ENCODE data around the gene OGDHL. TPM values are rescaled to one million over a fixed set of nuclear protein-coding genes. Genes with fewer than 3 reads are reported as not detected.

OGDHL gene
- total RNA-seq, 1 experiment from 2014 or later: 22.6 TPM

DNA sequence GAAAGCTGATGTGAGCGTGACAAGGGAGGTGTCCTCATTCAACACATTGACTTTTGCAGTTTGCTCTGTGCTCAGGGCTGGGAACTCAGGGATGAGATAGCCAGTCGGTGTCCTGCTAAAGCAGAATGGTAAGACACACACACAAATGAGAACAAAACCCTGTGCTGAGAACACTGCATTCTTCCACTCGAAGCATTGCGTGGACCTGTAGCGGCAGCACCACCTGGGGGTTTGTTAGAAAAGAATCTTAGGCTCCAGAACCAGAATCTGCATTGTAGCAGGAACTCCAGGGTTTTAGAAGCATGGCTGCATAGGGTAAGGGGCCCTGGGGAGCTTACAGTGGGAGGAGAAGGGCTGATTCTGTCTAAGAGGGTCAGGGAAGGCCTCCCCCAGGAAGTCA is 21.5 kb upstream of the OGDHL start:
- DNase-seq: no peak
- no peak overlapping the region for H3K4me3 Mint-ChIP-seq

More for the DNA sequence above, 21.5 kb upstream of the OGDHL start:
- Histone ChIP-seq H3K9me3 (ENCODE audit: control insufficient read depth, low read depth, low read length) (no peaks in the 10 kb centered on the region), H3K9ac (ENCODE audit: extremely low read depth, insufficient read length, low read length) (no peak overlapping the region), H4K20me1 (ENCODE audit: control insufficient read depth, insufficient read depth, insufficient read length) (no peaks in the 10 kb centered on the region), H2AK5ac (ENCODE audit: insufficient read length, low read length) (no peak overlapping the region), H2BK15ac (ENCODE audit: low read depth, low read length) (no peak overlapping the region), H3K27ac (ENCODE audit: insufficient read length, low read depth, low read length) (no peak overlapping the region), H2BK5ac (ENCODE audit: insufficient read length, low read length) (no peak overlapping the region), H3K4ac (ENCODE audit: low read depth, low read length) (no peak overlapping the region), H2BK20ac (ENCODE audit: low read depth, low read length, poor library complexity, severe bottlenecking) (no peak overlapping the region), H3K4me1 (ENCODE audit: insufficient read depth, low read length) (peaks cover 5% of the 10 kb centered on the region; the same call in 1 of the 2 replicates), H3K23me2 (ENCODE audit: insufficient read length, low read depth, low read length, poor library complexity, severe bottlenecking) (no peaks in the 10 kb centered on the region), H2BK12ac (ENCODE audit: insufficient read length, low read depth, low read length) (no peak overlapping the region), H3K79me1 (ENCODE audit: insufficient read depth, low read depth, low read length, poor library complexity, severe bottlenecking) (no peaks in the 10 kb centered on the region), H3K4me2 (ENCODE audit: insufficient read depth, insufficient read length, low read length) (no peak overlapping the region), H2BK120ac (ENCODE audit: low read depth, low read length, poor library complexity, severe bottlenecking) (no peak overlapping the region), H3K14ac (ENCODE audit: insufficient read depth, low read length) (no peak overlapping the region), H2AFZ (ENCODE audit: low read length) (no peak overlapping the region), H3K79me2 (ENCODE audit: insufficient read depth, low read length) (no peaks in the 10 kb centered on the region), H4K5ac (ENCODE audit: insufficient read length, low read depth, low read length) (no peak overlapping the region), H4K8ac (replicated peaks; ENCODE audit: insufficient read length, low read depth, low read length) (no peak overlapping the region), H3K18ac (ENCODE audit: insufficient read length, low read depth, low read length) (no peak overlapping the region), H3T11ph (ENCODE audit: low read length) (no peak overlapping the region), H3K56ac (ENCODE audit: insufficient read length, low read depth, low read length) (no peak overlapping the region), H3K23ac (ENCODE audit: insufficient read length, low read depth, low read length) (no peak overlapping the region), H4K91ac (ENCODE audit: insufficient read length, low read depth, low read length) (no peak overlapping the region), H3K27me3 (ENCODE audit: insufficient read depth, low read length) (no peaks in the 10 kb centered on the region)
- Mint-ChIP-seq H3K27me3 (ENCODE audit: low read depth) (peaks cover 9% of the 10 kb centered on the region; the same call in 1 of the 2 replicates), H3K27ac (peak overlapping the region in 1 of 3 experiments; percentile 86; a peak in 2 of 7 replicates), H3K36me3 (ENCODE audit: insufficient read depth in 1 of 3, low read depth in 3 of 3) (no peaks in the 10 kb centered on the region; a peak in 1 of 7 replicates), H3K4me1 (peaks cover 9 to 10% of the 10 kb centered on the region in 2 experiments), H3K9me3 (no peaks in the 10 kb centered on the region)
- TF ChIP-seq, protein P1, sequence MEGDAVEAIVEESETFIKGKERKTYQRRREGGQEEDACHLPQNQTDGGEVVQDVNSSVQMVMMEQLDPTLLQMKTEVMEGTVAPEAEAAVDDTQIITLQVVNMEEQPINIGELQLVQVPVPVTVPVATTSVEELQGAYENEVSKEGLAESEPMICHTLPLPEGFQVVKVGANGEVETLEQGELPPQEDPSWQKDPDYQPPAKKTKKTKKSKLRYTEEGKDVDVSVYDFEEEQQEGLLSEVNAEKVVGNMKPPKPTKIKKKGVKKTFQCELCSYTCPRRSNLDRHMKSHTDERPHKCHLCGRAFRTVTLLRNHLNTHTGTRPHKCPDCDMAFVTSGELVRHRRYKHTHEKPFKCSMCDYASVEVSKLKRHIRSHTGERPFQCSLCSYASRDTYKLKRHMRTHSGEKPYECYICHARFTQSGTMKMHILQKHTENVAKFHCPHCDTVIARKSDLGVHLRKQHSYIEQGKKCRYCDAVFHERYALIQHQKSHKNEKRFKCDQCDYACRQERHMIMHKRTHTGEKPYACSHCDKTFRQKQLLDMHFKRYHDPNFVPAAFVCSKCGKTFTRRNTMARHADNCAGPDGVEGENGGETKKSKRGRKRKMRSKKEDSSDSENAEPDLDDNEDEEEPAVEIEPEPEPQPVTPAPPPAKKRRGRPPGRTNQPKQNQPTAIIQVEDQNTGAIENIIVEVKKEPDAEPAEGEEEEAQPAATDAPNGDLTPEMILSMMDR (conservative IDR thresholded peaks at IDR 0.05): peak; percentile 33; the same call in 2 of the 3 replicates
- no CpG with 5 or more reads among the region's 5 CpGs for WGBS (ENCODE audit: extremely low coverage, insufficient read length, low lambda C conversion rate)

All from H9 (cell line).